Measurements from ENCODE around the gene C19orf12. TPM values are rescaled to one million over a fixed set of nuclear protein-coding genes. Genes with fewer than 3 reads are reported as not detected.

Gene C19orf12
- total and polyA plus RNA-seq, 2 donors (not counting 3 experiments of a cell fraction or from before 2014, with no cell fraction given), result 20.4 to 22.9 TPM

GRCh38 chr19:29700498-29700897 lies 14.6 kb downstream of the C19orf12 start:
- H3K36me3 ChIP-seq (ENCODE audit: control insufficient read depth in 2 of 2, extremely low read depth in 1 of 2, insufficient read depth in 2 of 2, low read length in 2 of 2), result peaks cover 0 to 8% of the 10 kb centered on the region in 2 experiments
- H3K27ac ChIP-seq (ENCODE audit: insufficient read depth, low read depth, low read length), result no peak overlapping the region
- H3K4me1 ChIP-seq (ENCODE audit: control insufficient read depth, extremely low read depth, insufficient read depth, low read length), result no peaks in the 10 kb centered on the region
- H3K9me1 ChIP-seq (replicated peaks; ENCODE audit: control insufficient read depth, extremely low read depth, insufficient read depth, low read length), result no peaks in the 10 kb centered on the region
- BruUV-seq (replicated peaks), result no TSS peak
- ChIA-PET POLR2A (no interaction called here), CTCF (interaction anchor here (1.0 kb wide), 1 partner anchor 16 kb away, joined by 3 read pairs; no protein-coding TSS in a partner anchor)
- H3K4me3 ChIP-seq (replicated peaks in 1 of 3; ENCODE audit: insufficient read depth in 1 of 3, low read depth in 1 of 3, low read length in 3 of 3), result no peak overlapping the region
- no peak overlapping the region for H3K4me2 ChIP-seq (ENCODE audit: insufficient read depth, low read length)
- TF ChIP-seq MYC (IDR thresholded peaks at IDR 0.05; ENCODE audit: low read depth, low read length) (no peak), POLR2AphosphoS5 (IDR thresholded peaks at IDR 0.05; ENCODE audit: insufficient read depth, low read depth, low read length) (no peak), EZH2 (IDR thresholded peaks at IDR 0.05; ENCODE audit: borderline replicate concordance, low read depth, low read length, severe bottlenecking) (no peak), MAX (IDR thresholded peaks at IDR 0.05; ENCODE audit: insufficient read depth, insufficient read length) (no peak), CTCF (IDR thresholded peaks at IDR 0.05; ENCODE audit: extremely low read depth in 1 of 2, insufficient read depth in 1 of 2, low read depth in 1 of 2, low read length in 2 of 2) (no peak), JUN (IDR thresholded peaks at IDR 0.05; ENCODE audit: borderline replicate concordance, insufficient read depth, insufficient read length, low read depth) (no peak), POLR2A (IDR thresholded peaks at IDR 0.05; ENCODE audit: low read depth, low read length) (no peak), FOS (IDR thresholded peaks at IDR 0.05; ENCODE audit: borderline replicate concordance, insufficient read depth, low read length) (no peak), GATA2 (IDR thresholded peaks at IDR 0.05; ENCODE audit: insufficient read depth, insufficient read length, low read depth, low read length) (no peak)
- no peaks in the 10 kb centered on the region for H3K27me3 ChIP-seq (ENCODE audit: control insufficient read depth in 2 of 2, insufficient read depth in 2 of 2, low read length in 2 of 2)
- H3K9me3 ChIP-seq (replicated peaks; ENCODE audit: control insufficient read depth, insufficient read depth, low read length), result no peaks in the 10 kb centered on the region
- H3K79me2 ChIP-seq (ENCODE audit: control insufficient read depth, insufficient read depth, low read length), result no peaks in the 10 kb centered on the region
- dilution Hi-C loops (cut with MboI; ENCODE audit: extremely low pct_ligation_motif_present, low sequenced_read_pairs), result no loop called here
- intact Hi-C loops (cut with micrococcal nuclease), result no loop called here
- H3K9ac ChIP-seq (replicated peaks; ENCODE audit: extremely low read depth, insufficient read depth, low read length), result no peak overlapping the region
- no peaks in the 10 kb centered on the region for H4K20me1 ChIP-seq (replicated peaks; ENCODE audit: control insufficient read depth, extremely low read depth, insufficient read depth, low read length)
- DNase-seq (ENCODE audit: low read depth, low spot score) (no peak), FAIRE-seq (no peak)
- H2AFZ ChIP-seq (ENCODE audit: low read depth, low read length), result no peak overlapping the region
